Left ventricle myocardium inferior (tissue), 1 donor: ENCODE results near the gene ABTB1. TPM values are rescaled to one million over a fixed set of nuclear protein-coding genes. Genes with fewer than 3 reads are reported as not detected.

Experiments
- DNase-seq: peaks from one replicate; pipeline ENCODE4 v3.0.0-alpha.2; 2020
- H3K27ac ChIP-seq: fragments of 200-600 bp; replicated peaks from 2 replicates; pipeline ENCODE4 v1.8.0; 2021
- H3K27me3 ChIP-seq: fragments of 200-600 bp; 2 replicates; pipeline ENCODE4 v1.8.0; 2021; ENCODE audit warnings: low read depth
- H3K36me3 ChIP-seq: fragments of 200-600 bp; 2 replicates; pipeline ENCODE4 v1.8.0; 2021
- H3K4me1 ChIP-seq: fragments of 200-600 bp; 2 replicates; pipeline ENCODE4 v1.8.0; 2021
- H3K4me3 ChIP-seq: fragments of 200-600 bp; 2 replicates; pipeline ENCODE4 v1.8.0; 2021; ENCODE audit warnings: mild to moderate bottlenecking, moderate library complexity
- H3K9me3 ChIP-seq: fragments of 200-600 bp; replicated peaks from 2 replicates; pipeline ENCODE4 v1.8.0; 2021
- CTCF ChIP-seq: fragments of 200-600 bp; IDR thresholded peaks from 2 replicates; pipeline ENCODE4 v1.8.0; 2021; ENCODE audit warnings: antibody characterized with exemption, mild to moderate bottlenecking, borderline replicate concordance
- intact Hi-C: fragments of 100-400 bp; cut with micrococcal nuclease; formaldehyde crosslinking; loops from one replicate; pipeline ENCODE4 v1.11.0; 2022
- total RNA-seq: library from RNA; stranded (reverse); fragmentation: NEBNext Ultra II Directional; extraction: Animal tissue kit (Norgen Biotek cat#: 25700); gene quantifications from one replicate; pipeline ENCODE4 v1.2.1, GENCODE V29; 2021
- donor health status: DM: no; HTN: yes; CAD: no; lungs with severe emphysema.

ABTB1 gene
- total RNA-seq, 1 donor from 2014 or later: 29.9 TPM

GRCh38 chr3:127673191-127674100 is 694 bp downstream of the ABTB1 start:
- Histone ChIP-seq H3K36me3 (peaks cover 35% of the 10 kb centered on the region), H3K27ac (peak overlapping the region; percentile 95), H3K4me1 (peaks cover 63% of the 10 kb centered on the region), H3K4me3 (peak overlapping the region; percentile 100), H3K9me3 (no peaks in the 10 kb centered on the region), H3K27me3 (no peaks in the 10 kb centered on the region)
- no peak for TF ChIP-seq CTCF
- DNase-seq: peak; percentile 66
- intact Hi-C loops: no loop called here

DNA sequence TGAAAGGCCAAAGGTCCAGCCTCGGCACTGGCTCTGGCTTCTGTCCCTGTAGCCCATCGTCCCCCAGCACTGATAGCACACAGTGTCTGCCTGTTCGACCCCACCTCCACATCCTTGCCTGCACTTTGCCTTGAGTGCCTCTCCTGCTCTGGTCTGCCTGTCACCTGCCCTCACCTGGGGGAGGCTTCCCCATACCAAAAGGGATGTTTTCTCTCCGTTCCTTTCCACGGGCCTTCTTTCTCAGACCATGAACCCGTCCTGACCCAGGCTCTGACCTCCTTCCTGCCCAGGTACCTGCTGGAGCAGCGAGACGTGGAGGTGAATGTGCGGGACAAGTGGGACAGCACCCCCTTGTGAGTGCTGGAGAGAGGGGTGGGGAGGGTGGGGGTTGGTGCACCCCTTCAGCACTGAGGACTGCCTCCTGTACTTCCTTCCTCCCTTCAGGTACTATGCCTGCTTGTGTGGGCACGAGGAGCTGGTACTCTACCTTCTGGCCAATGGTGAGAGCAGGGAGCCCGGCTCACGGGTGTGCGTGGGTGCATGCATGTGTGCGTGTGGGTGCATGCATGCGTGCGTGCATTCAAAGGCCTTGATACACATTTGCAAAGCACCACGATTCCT is 1.5 kb downstream of the ABTB1 start:
- no peaks in the 10 kb centered on the region for H3K27me3 ChIP-seq
- H3K36me3 ChIP-seq: peaks cover 42% of the 10 kb centered on the region
- peak overlapping the region; percentile 95 for H3K27ac ChIP-seq
- H3K4me3 ChIP-seq: peak overlapping the region; percentile 100
- peaks cover 69% of the 10 kb centered on the region for H3K4me1 ChIP-seq
- H3K9me3 ChIP-seq: no peaks in the 10 kb centered on the region
- DNase-seq: peak; percentile 12
- intact Hi-C loops: no loop called here
- TF ChIP-seq CTCF: no peak

GRCh38 chr3:127674790-127675189 is 2.0 kb downstream of the ABTB1 start:
- H3K4me3 ChIP-seq: peak overlapping the region; percentile 100
- intact Hi-C loops: no loop called here
- peak; percentile 11 for DNase-seq
- no peak overlapping the region for H3K27ac ChIP-seq
- TF ChIP-seq CTCF: no peak
- no peaks in the 10 kb centered on the region for H3K27me3 ChIP-seq
- H3K9me3 ChIP-seq: no peaks in the 10 kb centered on the region
- peaks cover 43% of the 10 kb centered on the region for H3K36me3 ChIP-seq
- peaks cover 69% of the 10 kb centered on the region for H3K4me1 ChIP-seq

DNA sequence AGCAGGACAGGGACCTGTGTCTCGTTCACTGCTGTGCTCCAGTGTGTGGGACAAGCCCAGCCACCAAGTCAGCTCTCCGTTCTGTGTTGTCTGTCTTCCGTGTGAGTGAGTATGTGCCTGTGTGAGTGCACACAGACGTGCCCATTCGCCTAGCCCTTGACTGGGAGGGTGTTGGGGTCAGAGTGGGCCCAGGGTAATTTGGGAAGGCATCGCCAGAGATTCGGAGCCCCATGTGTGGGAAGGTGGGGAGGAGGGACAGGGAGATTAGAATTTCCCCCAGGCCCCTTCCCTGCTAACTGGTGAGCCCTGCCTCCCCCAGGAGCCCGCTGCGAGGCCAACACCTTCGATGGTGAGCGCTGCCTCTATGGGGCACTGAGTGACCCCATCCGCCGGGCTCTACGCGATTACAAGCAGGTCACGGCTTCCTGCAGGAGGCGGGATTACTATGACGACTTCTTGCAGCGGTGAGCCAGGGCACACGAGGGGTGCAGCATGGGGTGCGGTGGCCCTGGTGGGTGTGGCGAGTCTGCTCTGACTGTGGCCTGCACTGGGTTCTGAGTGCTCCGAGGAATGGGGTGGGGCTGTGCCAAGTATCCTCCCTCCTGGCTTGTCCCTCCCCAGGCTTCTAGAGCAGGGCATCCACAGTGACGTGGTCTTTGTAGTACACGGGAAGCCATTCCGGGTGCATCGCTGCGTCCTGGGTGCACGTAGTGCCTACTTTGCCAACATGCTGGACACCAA is 3.1 kb downstream of the ABTB1 start:
- H3K9me3 ChIP-seq: no peaks in the 10 kb centered on the region
- H3K27me3 ChIP-seq: no peaks in the 10 kb centered on the region
- H3K4me3 ChIP-seq: peak overlapping the region; percentile 10
- H3K4me1 ChIP-seq: peaks cover 69% of the 10 kb centered on the region
- intact Hi-C loops: no loop called here
- no peak overlapping the region for H3K27ac ChIP-seq
- peaks cover 51% of the 10 kb centered on the region for H3K36me3 ChIP-seq
- peak; percentile 14 for DNase-seq
- no peak for TF ChIP-seq CTCF

DNA sequence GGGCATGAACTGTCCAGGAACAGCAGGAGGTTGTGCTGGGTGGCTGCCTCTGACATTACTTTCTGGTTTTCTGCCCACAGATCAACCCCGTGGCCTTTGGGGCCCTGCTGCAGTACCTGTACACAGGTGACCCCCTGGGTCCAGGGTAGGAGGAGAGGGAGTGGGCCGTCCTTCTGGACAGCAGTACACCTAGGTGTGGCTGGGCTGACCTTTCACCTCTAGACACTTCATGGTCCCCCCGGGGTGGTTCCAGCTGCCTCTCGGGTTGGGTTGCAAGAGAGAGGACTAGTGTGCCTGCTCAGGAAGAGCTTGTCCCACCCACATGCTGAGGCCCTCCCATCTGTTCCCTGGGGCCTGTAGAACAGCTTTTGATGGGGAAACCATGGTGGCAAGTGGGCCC is 3.7 kb downstream of the ABTB1 start:
- Histone ChIP-seq H3K4me1 (peaks cover 68% of the 10 kb centered on the region), H3K4me3 (no peak overlapping the region), H3K9me3 (no peaks in the 10 kb centered on the region), H3K27me3 (no peaks in the 10 kb centered on the region), H3K27ac (no peak overlapping the region), H3K36me3 (peaks cover 51% of the 10 kb centered on the region)
- DNase-seq: no peak
- intact Hi-C loops: no loop called here
- TF ChIP-seq CTCF: no peak
